ENCODE data around the gene UBTD1. TPM values are rescaled to one million over a fixed set of nuclear protein-coding genes. Genes with fewer than 3 reads are reported as not detected.

UBTD1 gene, protein sequence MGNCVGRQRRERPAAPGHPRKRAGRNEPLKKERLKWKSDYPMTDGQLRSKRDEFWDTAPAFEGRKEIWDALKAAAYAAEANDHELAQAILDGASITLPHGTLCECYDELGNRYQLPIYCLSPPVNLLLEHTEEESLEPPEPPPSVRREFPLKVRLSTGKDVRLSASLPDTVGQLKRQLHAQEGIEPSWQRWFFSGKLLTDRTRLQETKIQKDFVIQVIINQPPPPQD
- 1 to 10 TPM; 1.7 to 3.2 (median 2.9) TPM for polyA plus RNA-seq

DNA sequence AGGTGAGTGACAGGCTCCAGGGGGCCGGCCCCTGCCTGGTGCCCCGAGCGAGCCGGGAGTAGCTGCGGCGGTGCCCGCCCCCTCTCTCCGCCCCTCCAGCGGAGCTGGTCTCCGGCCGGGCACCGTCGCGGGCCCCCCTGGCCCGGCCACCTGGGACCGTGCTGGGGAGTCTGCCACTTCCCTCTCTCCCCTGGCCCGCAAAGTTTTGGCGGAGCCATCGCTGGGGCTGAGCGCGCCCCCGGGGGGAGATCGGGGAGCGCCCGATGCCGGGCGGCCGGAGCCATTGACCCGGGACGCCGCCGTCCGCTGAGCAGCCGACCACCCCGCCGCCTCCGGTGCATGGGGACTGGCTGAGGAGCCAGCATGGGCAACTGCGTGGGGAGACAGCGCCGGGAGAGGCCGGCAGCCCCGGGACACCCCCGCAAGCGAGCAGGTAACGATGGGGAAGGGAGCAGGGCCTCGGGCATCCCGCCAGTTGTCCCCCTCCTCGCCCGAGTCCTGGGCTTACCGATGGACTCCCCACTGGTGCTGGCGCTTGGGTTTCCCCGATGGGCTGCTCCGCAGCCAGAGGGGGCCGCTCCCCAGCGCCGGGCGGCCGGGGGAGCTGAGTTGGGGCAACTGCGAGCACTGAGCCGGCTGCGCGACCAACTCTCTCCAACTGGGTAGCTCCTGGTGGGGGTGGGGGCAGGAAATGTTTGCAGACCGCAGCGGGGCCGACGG is at the start of gene UBTD1:
UBTD1 (plus strand) TSS at position 84 of the 720 bp plus-strand sequence; CDS start at position 364, 280 bp downstream.
- H3K36me3 Mint-ChIP-seq = no peaks in the 10 kb centered on the region
- H3K9me3 Mint-ChIP-seq = no peaks in the 10 kb centered on the region
- H3K27me3 Mint-ChIP-seq (ENCODE audit: low read depth in 3 of 3) = peaks cover 11 to 19% (median 19%) of the 10 kb centered on the region in 3 donors
- H3K4me3 Mint-ChIP-seq = peak within 1 kb of the TSS; percentile 93 to 98 (median 98)
- peaks cover 33 to 51% of the 10 kb centered on the region in 2 donors for H3K4me1 Mint-ChIP-seq
- peak within 1 kb of the TSS; percentile 91 to 97 (median 96) for H3K27ac Mint-ChIP-seq
- peak; percentile 22 to 31 (median 30) for DNase-seq

DNA sequence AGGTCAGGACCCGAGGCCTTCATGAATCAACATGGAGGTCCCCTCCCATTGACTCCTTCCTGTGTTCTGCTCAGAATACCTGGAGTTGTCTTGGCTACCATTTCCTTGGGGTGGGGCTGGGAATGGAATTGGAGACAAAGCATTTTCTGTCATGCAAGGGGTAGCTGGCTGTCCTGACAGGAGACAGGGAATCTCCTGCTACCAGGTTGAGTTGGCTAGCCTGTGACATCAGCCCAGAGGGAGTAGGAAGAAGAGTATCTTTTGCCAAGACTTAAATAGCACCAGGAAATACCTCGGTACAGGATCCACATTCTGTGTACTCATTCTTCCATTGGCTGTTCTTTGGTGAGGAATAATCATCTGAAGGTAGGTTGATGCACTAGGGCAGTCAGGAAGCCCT is 47.9 kb upstream of the UBTD1 start:
- no peak for DNase-seq
- Mint-ChIP-seq H3K36me3 (no peaks in the 10 kb centered on the region), H3K27ac (no peak overlapping the region), H3K4me3 (no peak overlapping the region), H3K27me3 (ENCODE audit: low read depth in 3 of 3) (peaks cover 0 to 4% (median 2%) of the 10 kb centered on the region in 3 donors), H3K4me1 (peaks cover 20 to 41% of the 10 kb centered on the region in 2 donors), H3K9me3 (peaks cover 0 to 2% (median 0%) of the 10 kb centered on the region in 6 donors)

DNA sequence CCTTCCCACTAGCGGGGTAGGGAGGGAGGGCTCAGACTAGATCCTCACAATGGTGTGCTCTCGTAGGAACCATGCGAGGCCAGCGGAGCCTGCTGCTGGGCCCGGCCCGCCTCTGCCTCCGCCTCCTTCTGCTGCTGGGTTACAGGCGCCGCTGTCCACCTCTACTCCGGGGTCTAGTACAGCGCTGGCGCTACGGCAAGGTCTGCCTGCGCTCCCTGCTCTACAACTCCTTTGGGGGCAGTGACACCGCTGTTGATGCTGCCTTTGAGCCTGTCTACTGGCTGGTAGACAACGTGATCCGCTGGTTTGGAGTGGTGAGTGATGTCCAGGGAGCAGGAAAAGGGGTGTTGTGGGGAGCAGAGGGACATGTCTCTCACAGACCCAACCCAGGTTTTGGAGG is 47.1 kb upstream of the UBTD1 start:
- Mint-ChIP-seq H3K36me3 (no peaks in the 10 kb centered on the region), H3K9me3 (peaks cover 0 to 2% (median 0%) of the 10 kb centered on the region in 6 donors), H3K27me3 (ENCODE audit: low read depth in 3 of 3) (peaks cover 0 to 2% (median 0%) of the 10 kb centered on the region in 3 donors), H3K4me1 (peaks cover 14 to 33% of the 10 kb centered on the region in 2 donors), H3K27ac (no peak overlapping the region), H3K4me3 (no peak overlapping the region)
- no peak for DNase-seq

DNA sequence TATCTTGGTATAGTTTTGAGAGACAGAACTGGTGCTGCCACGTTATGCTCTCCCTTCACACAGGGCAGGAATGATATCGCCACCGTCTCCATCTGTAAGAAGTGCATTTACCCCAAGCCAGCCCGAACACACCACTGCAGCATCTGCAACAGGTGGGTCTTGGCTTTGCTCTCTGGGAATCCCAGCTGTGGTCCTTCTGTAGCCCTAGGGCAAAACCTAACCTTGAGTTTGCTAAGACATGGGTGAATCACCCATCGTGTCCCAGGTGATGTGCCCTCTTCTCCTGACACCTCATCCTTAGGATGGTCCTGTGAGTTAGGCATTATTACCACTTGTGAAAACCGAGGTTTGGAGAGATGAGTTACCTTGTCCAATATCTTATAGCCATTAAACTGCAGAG is 46.4 kb upstream of the UBTD1 start:
- Mint-ChIP-seq H3K27me3 (ENCODE audit: low read depth in 3 of 3) (peaks cover 0 to 2% (median 0%) of the 10 kb centered on the region in 3 donors), H3K9me3 (peaks cover 0 to 2% (median 0%) of the 10 kb centered on the region in 6 donors), H3K27ac (peak overlapping the region in 1 of 6 donors; percentile 34), H3K36me3 (no peaks in the 10 kb centered on the region), H3K4me1 (peaks cover 7 to 25% of the 10 kb centered on the region in 2 donors), H3K4me3 (no peak overlapping the region)
- no peak for DNase-seq

DNA sequence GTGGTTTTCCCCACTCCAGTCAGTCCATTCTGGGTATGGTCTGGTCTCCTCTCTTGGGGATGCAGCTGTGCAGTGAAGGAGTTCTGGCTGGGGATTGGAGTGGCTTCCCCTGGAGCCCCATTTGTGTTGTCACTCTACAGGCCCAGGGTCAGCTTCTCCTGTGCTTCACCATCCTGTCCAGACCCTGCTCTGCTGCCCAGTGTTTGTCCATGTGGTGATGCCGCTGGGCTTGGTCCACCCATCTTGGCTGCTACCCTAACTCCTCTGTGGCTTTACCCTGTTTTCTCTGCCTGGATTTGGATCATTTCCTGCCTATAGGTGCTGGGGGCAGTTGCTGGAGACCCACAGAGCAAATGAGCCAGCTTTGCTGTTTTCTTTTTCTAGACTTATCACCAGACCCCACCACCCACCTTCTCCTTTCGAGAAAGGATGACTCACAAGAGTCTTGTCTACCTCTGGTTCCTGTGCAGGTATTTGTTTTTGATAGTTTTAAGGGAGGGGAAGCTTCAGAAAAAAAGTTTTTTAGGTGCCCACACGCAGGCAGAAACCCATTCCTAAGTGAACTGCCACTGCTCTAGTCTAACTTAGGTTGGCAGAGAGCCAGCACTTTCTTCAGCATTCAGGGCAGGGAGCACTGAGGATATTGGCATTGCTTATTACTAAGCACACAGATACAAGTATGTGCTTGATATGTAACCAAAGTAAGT is 44.2 kb upstream of the UBTD1 start:
- no peak for DNase-seq
- peak overlapping the region in 5 of 6 donors; percentile 24 to 84 (median 62) for H3K27ac Mint-ChIP-seq
- peaks cover 0 to 2% (median 0%) of the 10 kb centered on the region in 6 donors for H3K9me3 Mint-ChIP-seq
- peaks cover 0 to 8% of the 10 kb centered on the region in 2 donors for H3K4me1 Mint-ChIP-seq
- no peak overlapping the region for H3K4me3 Mint-ChIP-seq
- H3K36me3 Mint-ChIP-seq = peaks cover 5 to 15% (median 10%) of the 10 kb centered on the region in 3 donors
- H3K27me3 Mint-ChIP-seq (ENCODE audit: low read depth in 3 of 3) = peaks cover 0 to 2% (median 0%) of the 10 kb centered on the region in 3 donors

DNA sequence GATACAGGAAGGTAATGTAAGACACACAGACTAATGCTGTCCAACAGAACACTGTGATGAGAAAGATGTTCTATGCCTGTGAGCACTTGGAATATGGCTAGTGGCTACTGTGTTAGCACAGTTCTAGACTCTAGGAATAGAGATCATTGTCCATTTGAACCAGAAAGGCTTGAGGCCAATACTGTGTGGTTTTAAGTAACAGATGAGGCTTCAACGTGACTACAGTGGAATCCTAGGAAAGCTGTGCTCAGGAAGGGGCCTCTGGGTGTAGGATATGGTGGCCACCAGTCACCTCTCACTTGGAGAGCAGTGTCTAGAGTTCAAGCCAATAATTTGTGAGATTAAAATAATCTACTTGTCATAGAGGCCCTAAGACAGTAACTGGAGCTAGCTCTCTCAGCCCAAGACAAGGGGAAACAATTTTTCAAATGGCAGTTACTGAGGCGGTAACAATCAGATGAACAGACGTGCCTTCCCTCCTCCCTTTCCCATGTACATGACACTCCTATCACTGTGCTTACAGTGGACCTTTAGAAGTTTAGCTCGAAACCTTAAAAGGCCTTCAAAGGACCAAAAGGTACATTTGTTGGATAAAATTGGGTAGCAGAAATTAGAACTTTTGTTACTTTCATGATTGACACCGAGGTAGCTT is 42.6 kb upstream of the UBTD1 start:
- H3K27me3 Mint-ChIP-seq (ENCODE audit: low read depth in 3 of 3) = peaks cover 0 to 3% (median 2%) of the 10 kb centered on the region in 3 donors
- peak overlapping the region in 2 of 6 donors; percentile 64 to 77 for H3K27ac Mint-ChIP-seq
- peaks cover 0 to 2% (median 0%) of the 10 kb centered on the region in 6 donors for H3K9me3 Mint-ChIP-seq
- DNase-seq = no peak
- H3K36me3 Mint-ChIP-seq = peaks cover 12 to 32% (median 16%) of the 10 kb centered on the region in 3 donors
- no peak overlapping the region for H3K4me3 Mint-ChIP-seq
- no peaks in the 10 kb centered on the region for H3K4me1 Mint-ChIP-seq

GRCh38 chr10:97456686-97457065 is 42.0 kb upstream of the UBTD1 start:
- DNase-seq = no peak
- Mint-ChIP-seq H3K9me3 (peaks cover 0 to 2% (median 0%) of the 10 kb centered on the region in 6 donors), H3K4me1 (no peaks in the 10 kb centered on the region), H3K27ac (peak overlapping the region in 3 of 6 donors; percentile 11 to 77 (median 64)), H3K27me3 (ENCODE audit: low read depth in 3 of 3) (peaks cover 0 to 3% (median 2%) of the 10 kb centered on the region in 3 donors), H3K4me3 (no peak overlapping the region), H3K36me3 (peaks cover 12 to 36% (median 20%) of the 10 kb centered on the region in 3 donors)

DNA sequence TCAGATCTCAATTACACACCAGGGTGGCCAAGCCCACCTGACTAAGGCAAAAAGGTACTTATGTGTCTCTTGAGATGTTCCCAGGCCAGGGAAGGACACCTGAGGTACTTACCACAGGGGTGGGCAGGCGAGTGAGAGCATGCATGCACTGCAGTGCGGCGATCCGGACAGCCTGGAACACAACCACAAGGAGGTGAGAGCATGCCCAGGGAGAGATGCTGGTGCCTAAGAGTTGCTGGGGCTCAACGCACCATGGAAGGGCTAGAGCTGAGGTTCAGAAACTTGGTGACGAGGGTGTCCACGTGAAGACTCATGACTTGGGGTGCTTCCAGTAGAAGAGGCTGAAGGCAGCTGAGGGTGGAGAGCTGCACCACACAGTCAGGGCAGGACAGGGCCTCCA is 39.6 kb upstream of the UBTD1 start:
- no peak for DNase-seq
- peaks cover 16 to 47% (median 24%) of the 10 kb centered on the region in 3 donors for H3K36me3 Mint-ChIP-seq
- peaks cover 0 to 3% (median 0%) of the 10 kb centered on the region in 3 donors for H3K27me3 Mint-ChIP-seq (ENCODE audit: low read depth in 3 of 3)
- H3K27ac Mint-ChIP-seq = peak overlapping the region in 4 of 6 donors; percentile 30 to 54 (median 50)
- peaks cover 0 to 2% of the 10 kb centered on the region in 2 donors for H3K4me1 Mint-ChIP-seq
- H3K9me3 Mint-ChIP-seq = peaks cover 0 to 4% (median 0%) of the 10 kb centered on the region in 6 donors
- no peak overlapping the region for H3K4me3 Mint-ChIP-seq

DNA sequence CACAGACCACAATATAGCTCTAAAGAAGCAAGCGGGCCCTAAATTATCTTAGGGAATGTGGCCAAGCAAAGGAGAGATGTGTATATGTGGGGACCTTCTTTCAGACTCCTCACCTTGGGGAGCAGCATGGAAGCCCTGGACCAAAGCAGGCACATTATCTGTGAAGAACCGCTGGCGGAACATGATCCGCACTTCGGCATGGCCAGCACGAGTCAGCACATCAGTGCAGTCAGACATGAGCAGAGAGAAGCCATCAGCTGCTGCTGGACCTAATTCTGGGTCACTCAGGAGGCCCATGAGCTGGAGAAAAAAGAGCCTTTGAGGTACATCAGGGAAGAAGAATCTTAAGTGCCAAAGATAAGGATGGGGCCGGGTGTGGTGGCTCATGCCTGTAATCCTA is 38.8 kb upstream of the UBTD1 start:
- peaks cover 0 to 4% (median 0%) of the 10 kb centered on the region in 6 donors for H3K9me3 Mint-ChIP-seq
- no peak overlapping the region for H3K27ac Mint-ChIP-seq
- H3K27me3 Mint-ChIP-seq (ENCODE audit: low read depth in 3 of 3) = peaks cover 0 to 3% (median 0%) of the 10 kb centered on the region in 3 donors
- H3K4me3 Mint-ChIP-seq = no peak overlapping the region
- peaks cover 0 to 3% of the 10 kb centered on the region in 2 donors for H3K4me1 Mint-ChIP-seq
- peaks cover 16 to 47% (median 24%) of the 10 kb centered on the region in 3 donors for H3K36me3 Mint-ChIP-seq
- no peak for DNase-seq

DNA sequence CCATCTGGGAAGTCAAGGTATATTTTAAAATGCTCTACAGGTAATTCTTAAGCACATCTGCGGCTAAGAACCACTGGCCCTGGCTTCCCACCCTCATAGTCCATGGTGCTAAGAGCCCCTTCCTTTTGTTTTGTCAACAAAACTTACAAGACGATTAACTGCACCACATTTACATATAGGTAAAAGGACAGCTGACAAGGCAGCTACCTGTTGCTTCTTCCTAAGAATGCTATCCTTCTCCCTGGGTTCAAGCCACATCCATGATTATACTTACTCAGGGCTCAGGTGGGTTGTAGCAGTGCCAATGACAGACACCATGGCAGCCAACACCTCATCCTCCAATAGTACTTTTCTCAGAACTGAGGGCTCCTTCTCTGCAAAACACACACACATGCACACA is 36.4 kb upstream of the UBTD1 start:
- Mint-ChIP-seq H3K4me1 (peaks cover 0 to 3% of the 10 kb centered on the region in 2 donors), H3K9me3 (peaks cover 0 to 2% (median 0%) of the 10 kb centered on the region in 6 donors), H3K4me3 (no peak overlapping the region), H3K27ac (no peak overlapping the region), H3K36me3 (peaks cover 21 to 52% (median 29%) of the 10 kb centered on the region in 3 donors), H3K27me3 (ENCODE audit: low read depth in 3 of 3) (peaks cover 0 to 3% (median 0%) of the 10 kb centered on the region in 3 donors)
- DNase-seq = no peak

DNA sequence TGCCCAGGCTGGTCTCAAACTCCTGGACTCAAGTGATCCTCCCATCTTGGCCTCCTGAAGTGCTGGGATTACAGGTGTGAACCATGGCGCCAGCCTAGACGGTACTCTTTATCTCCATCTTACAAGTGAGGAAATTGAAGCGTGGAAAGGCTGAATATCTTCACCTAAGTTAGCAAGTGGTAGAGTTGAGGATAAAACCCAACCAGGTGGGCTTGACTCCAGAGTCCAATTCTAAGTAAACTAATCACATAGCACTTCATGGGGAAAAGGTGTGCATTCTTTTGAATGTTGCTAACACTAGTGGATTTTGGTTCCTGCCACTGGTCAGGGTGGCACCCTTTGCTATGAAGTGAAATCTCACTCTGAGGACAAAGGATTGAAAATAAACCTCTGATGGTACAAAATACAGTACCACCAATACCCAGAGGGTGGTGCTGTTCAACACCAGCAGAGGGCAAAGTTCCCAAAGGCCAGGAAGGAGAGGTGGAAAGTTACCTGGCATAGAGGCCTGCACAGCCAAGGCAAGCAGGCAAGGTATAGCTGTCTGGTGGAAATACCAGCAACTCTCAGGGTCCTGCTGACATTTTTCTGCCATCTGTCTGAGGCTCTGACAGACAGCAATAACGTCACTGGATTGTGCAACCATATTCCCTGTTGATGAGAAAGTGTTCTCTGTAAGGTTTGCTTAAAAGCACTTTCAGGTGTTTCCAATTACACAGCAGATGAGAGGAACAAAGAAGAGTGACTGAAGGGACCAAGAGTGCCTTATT is 35.2 kb upstream of the UBTD1 start:
- Mint-ChIP-seq H3K9me3 (peaks cover 0 to 2% (median 0%) of the 10 kb centered on the region in 6 donors), H3K27me3 (ENCODE audit: low read depth in 3 of 3) (peaks cover 0 to 3% (median 0%) of the 10 kb centered on the region in 3 donors), H3K36me3 (peaks cover 16 to 45% (median 23%) of the 10 kb centered on the region in 3 donors), H3K27ac (peak overlapping the region in 4 of 6 donors; percentile 52 to 63 (median 58)), H3K4me1 (peaks cover 0 to 3% of the 10 kb centered on the region in 2 donors), H3K4me3 (no peak overlapping the region)
- peak; percentile 22 to 33 (median 24) for DNase-seq

GRCh38 chr10:97464226-97464625 is 34.5 kb upstream of the UBTD1 start:
- Mint-ChIP-seq H3K36me3 (peaks cover 16 to 40% (median 20%) of the 10 kb centered on the region in 3 donors), H3K27me3 (ENCODE audit: low read depth in 3 of 3) (peaks cover 0 to 3% (median 0%) of the 10 kb centered on the region in 3 donors), H3K4me1 (peaks cover 0 to 3% of the 10 kb centered on the region in 2 donors), H3K27ac (peak overlapping the region in 3 of 6 donors; percentile 55 to 63 (median 60)), H3K9me3 (peaks cover 0 to 2% (median 0%) of the 10 kb centered on the region in 6 donors), H3K4me3 (no peak overlapping the region)
- no peak for DNase-seq

Measured in immature natural killer cell (primary cell).